ENCODE data around the gene TTLL10. TPM values are rescaled to one million over a fixed set of nuclear protein-coding genes. Genes with fewer than 3 reads are reported as not detected.

Gene TTLL10
- total RNA-seq, 1 experiment from 2014 or later, result 0.68 TPM

DNA sequence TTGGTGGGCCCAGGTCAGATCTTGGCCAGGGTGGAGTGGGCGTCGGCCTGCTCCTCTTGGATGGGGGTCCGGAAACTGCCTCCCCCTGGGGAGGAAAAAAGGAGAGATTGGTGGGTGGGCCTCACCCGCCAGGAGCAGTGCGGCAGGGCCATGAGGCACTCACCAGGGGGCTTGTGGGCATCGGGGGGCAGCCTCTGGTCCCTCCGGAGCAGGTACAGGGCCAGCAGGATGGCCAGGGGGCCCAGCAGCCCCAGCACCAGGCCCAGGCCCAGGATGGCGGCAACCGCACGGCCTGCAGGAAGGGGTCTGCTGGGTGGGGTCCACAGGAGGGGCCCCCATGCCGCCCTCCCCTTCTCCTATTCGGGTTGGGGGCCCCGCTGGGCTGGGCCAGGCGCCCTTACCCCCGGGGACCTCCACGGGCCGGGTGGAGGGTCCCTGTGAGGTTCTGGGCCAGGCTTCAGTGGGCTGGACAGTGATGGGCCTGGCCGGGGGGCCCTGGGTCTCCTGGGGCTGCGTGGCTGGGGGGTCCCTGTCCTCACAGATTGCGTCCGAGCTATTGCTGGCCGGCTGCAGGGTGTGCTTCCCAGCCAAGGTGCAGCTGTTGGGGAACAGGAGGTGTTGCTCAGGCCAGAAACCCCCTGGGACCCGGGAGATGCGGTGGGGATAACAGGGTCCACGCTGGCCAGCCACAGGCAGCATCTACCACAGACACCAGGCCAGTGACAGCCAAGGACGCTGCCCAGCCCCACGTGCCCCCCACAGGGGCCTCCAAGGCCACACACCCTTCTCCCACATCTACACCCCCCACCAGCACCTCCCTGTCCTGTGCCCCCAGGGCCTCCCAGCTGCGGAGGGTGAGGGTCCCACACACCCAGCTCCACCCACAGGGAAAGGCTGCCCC lies 38.1 kb downstream of the TTLL10 start:
- no peaks in the 10 kb centered on the region for H3K4me1 ChIP-seq (ENCODE audit: insufficient read depth, low read length)
- H2BK20ac ChIP-seq (ENCODE audit: low read depth, low read length, poor library complexity, severe bottlenecking), result no peak overlapping the region
- no peaks in the 10 kb centered on the region for H3K9me3 Mint-ChIP-seq
- H3K36me3 Mint-ChIP-seq (ENCODE audit: insufficient read depth in 1 of 3, low read depth in 3 of 3), result peaks cover 3 to 5% (median 5%) of the 10 kb centered on the region in 3 experiments; a peak in 5 of 7 replicates
- no peak overlapping the region; the same call in 1 of the 2 replicates for H2BK15ac ChIP-seq (ENCODE audit: low read depth, low read length)
- peaks cover 2 to 5% of the 10 kb centered on the region in 2 experiments; a peak in 2 of 4 replicates for H3K4me1 Mint-ChIP-seq
- H2AK5ac ChIP-seq (ENCODE audit: insufficient read length, low read length), result no peak overlapping the region
- no peak overlapping the region; the same call in 1 of the 2 replicates for H3K14ac ChIP-seq (ENCODE audit: insufficient read depth, low read length)
- DNase-seq, result no peak
- no peak overlapping the region for H3K4ac ChIP-seq (ENCODE audit: low read depth, low read length)
- no peak overlapping the region for H2AFZ ChIP-seq (ENCODE audit: low read length)
- H4K8ac ChIP-seq (replicated peaks; ENCODE audit: insufficient read length, low read depth, low read length), result no peak overlapping the region
- no peak overlapping the region for H3K4me3 Mint-ChIP-seq
- TF ChIP-seq, protein P1, sequence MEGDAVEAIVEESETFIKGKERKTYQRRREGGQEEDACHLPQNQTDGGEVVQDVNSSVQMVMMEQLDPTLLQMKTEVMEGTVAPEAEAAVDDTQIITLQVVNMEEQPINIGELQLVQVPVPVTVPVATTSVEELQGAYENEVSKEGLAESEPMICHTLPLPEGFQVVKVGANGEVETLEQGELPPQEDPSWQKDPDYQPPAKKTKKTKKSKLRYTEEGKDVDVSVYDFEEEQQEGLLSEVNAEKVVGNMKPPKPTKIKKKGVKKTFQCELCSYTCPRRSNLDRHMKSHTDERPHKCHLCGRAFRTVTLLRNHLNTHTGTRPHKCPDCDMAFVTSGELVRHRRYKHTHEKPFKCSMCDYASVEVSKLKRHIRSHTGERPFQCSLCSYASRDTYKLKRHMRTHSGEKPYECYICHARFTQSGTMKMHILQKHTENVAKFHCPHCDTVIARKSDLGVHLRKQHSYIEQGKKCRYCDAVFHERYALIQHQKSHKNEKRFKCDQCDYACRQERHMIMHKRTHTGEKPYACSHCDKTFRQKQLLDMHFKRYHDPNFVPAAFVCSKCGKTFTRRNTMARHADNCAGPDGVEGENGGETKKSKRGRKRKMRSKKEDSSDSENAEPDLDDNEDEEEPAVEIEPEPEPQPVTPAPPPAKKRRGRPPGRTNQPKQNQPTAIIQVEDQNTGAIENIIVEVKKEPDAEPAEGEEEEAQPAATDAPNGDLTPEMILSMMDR (conservative IDR thresholded peaks at IDR 0.05), result no peak
- no peak overlapping the region for H3K9ac ChIP-seq (ENCODE audit: extremely low read depth, insufficient read length, low read length)
- H3K18ac ChIP-seq (ENCODE audit: insufficient read length, low read depth, low read length), result no peak overlapping the region
- H3T11ph ChIP-seq (ENCODE audit: low read length), result no peak overlapping the region
- no peak overlapping the region for H3K23ac ChIP-seq (ENCODE audit: insufficient read length, low read depth, low read length)
- no peaks in the 10 kb centered on the region for H3K9me3 ChIP-seq (ENCODE audit: control insufficient read depth, low read depth, low read length)
- no peak overlapping the region for H2BK5ac ChIP-seq (ENCODE audit: insufficient read length, low read length)
- H2BK120ac ChIP-seq (ENCODE audit: low read depth, low read length, poor library complexity, severe bottlenecking), result no peak overlapping the region
- no peak overlapping the region for H4K5ac ChIP-seq (ENCODE audit: insufficient read length, low read depth, low read length)
- no peak overlapping the region for H3K27ac ChIP-seq (ENCODE audit: insufficient read length, low read depth, low read length)
- H4K20me1 ChIP-seq (ENCODE audit: control insufficient read depth, insufficient read depth, insufficient read length), result no peaks in the 10 kb centered on the region
- no peak overlapping the region for H3K56ac ChIP-seq (ENCODE audit: insufficient read length, low read depth, low read length)
- H3K79me1 ChIP-seq (ENCODE audit: insufficient read depth, low read depth, low read length, poor library complexity, severe bottlenecking), result no peaks in the 10 kb centered on the region
- no peaks in the 10 kb centered on the region for H3K23me2 ChIP-seq (ENCODE audit: insufficient read length, low read depth, low read length, poor library complexity, severe bottlenecking)
- no peak overlapping the region for H3K4me2 ChIP-seq (ENCODE audit: insufficient read depth, insufficient read length, low read length)
- H3K27me3 Mint-ChIP-seq (ENCODE audit: low read depth), result peaks cover 5% of the 10 kb centered on the region
- no CpG with 5 or more reads among the region's 28 CpGs for WGBS (ENCODE audit: extremely low coverage, insufficient read length, low lambda C conversion rate)
- H2BK12ac ChIP-seq (ENCODE audit: insufficient read length, low read depth, low read length), result no peak overlapping the region
- H3K27ac Mint-ChIP-seq, result no peak overlapping the region; a peak in 1 of 7 replicates
- H4K91ac ChIP-seq (ENCODE audit: insufficient read length, low read depth, low read length), result no peak overlapping the region
- no peaks in the 10 kb centered on the region for H3K79me2 ChIP-seq (ENCODE audit: insufficient read depth, low read length)
- H3K27me3 ChIP-seq (ENCODE audit: insufficient read depth, low read length), result no peaks in the 10 kb centered on the region

Data from H9 (cell line).